Astrocyte (in vitro differentiated cells and primary cell): ENCODE measurements around the gene CHMP1A. TPM values are rescaled to one million over a fixed set of nuclear protein-coding genes. Genes with fewer than 3 reads are reported as not detected.
A peak's percentile ranks its signal among the peaks of the same experiment; 100 is the strongest.

Experiments used
- DNase-seq: peaks from one replicate; pipeline ENCODE4 v3.0.0-alpha.2; 2010; ENCODE audit warnings: low read depth
- FAIRE-seq: peaks from 2 replicates; lab custom pipeline; 2011; peaks lifted over from hg19 to GRCh38; lab: Jason Lieb, UNC
- H2AFZ ChIP-seq: 2 replicates; pipeline ENCODE4 v1.6.0; 2012; ENCODE audit warnings: low read depth, low read length, inconsistent platforms
- H3K27ac ChIP-seq: 2 replicates; pipeline ENCODE4 v1.5.1; 2011; ENCODE audit warnings: low read depth, low read length, inconsistent platforms
- H3K27me3 ChIP-seq: 2 replicates; pipeline ENCODE4 v1.6.0; 2011; ENCODE audit warnings: low read length, inconsistent platforms; ENCODE audit not compliant: insufficient read depth
- H3K36me3 ChIP-seq: 2 replicates; pipeline ENCODE4 v1.5.1; 2011; ENCODE audit warnings: low read length, inconsistent platforms; ENCODE audit not compliant: insufficient read depth
- H3K4me1 ChIP-seq: 2 replicates; pipeline ENCODE4 v1.5.1; 2011; ENCODE audit warnings: low read length, inconsistent platforms; ENCODE audit not compliant: insufficient read depth
- H3K4me2 ChIP-seq: 2 replicates; pipeline ENCODE4 v1.6.0; 2012; ENCODE audit warnings: low read length, inconsistent platforms
- H3K4me3 ChIP-seq: 2 replicates; pipeline ENCODE4 v1.5.1; 2011; ENCODE audit warnings: low read depth, mild to moderate bottlenecking, low read length, inconsistent platforms; ENCODE audit not compliant: insufficient read depth
- H3K79me2 ChIP-seq: 2 replicates; pipeline ENCODE4 v1.6.0; 2012; ENCODE audit warnings: mild to moderate bottlenecking, low read length, inconsistent platforms; ENCODE audit not compliant: insufficient read depth
- H3K9ac ChIP-seq: 2 replicates; pipeline ENCODE4 v1.6.0; 2012; ENCODE audit warnings: mild to moderate bottlenecking, low read length, inconsistent platforms
- H3K9me3 ChIP-seq: 2 replicates; pipeline ENCODE4 v1.5.1; 2012; ENCODE audit warnings: low read depth, mild to moderate bottlenecking, low read length, inconsistent platforms; ENCODE audit not compliant: insufficient read depth
- H4K20me1 ChIP-seq: 2 replicates; pipeline ENCODE4 v1.6.0; 2012; ENCODE audit warnings: low read length, inconsistent platforms; ENCODE audit not compliant: insufficient read depth
- H3K27ac Mint-ChIP-seq: one replicate; pipeline ENCODE4 v1.8.0; 2021; ENCODE audit warnings: mild to moderate bottlenecking, mixed read lengths; ENCODE audit not compliant: unreplicated experiment
- H3K27me3 Mint-ChIP-seq: one replicate; pipeline ENCODE4 v1.8.0; 2021; ENCODE audit warnings: low read depth, mixed read lengths; ENCODE audit not compliant: unreplicated experiment
- H3K36me3 Mint-ChIP-seq: one replicate; pipeline ENCODE4 v1.8.0; 2021; ENCODE audit warnings: low read depth, mixed read lengths; ENCODE audit not compliant: unreplicated experiment
- H3K4me1 Mint-ChIP-seq: one replicate; pipeline ENCODE4 v1.8.0; 2021; ENCODE audit warnings: low read depth, mixed read lengths; ENCODE audit not compliant: unreplicated experiment
- H3K4me3 Mint-ChIP-seq: one replicate; pipeline ENCODE4 v1.8.0; 2021; ENCODE audit warnings: mild to moderate bottlenecking, moderate library complexity, mixed read lengths; ENCODE audit not compliant: unreplicated experiment
- H3K9me3 Mint-ChIP-seq: one replicate; pipeline ENCODE4 v1.8.0; 2021; ENCODE audit warnings: mild to moderate bottlenecking, mixed read lengths; ENCODE audit not compliant: unreplicated experiment
- EZH2 ChIP-seq: IDR thresholded peaks from 2 replicates; pipeline ENCODE4 v1.6.1; 2012; ENCODE audit warnings: mild to moderate bottlenecking, low read length, inconsistent platforms; ENCODE audit not compliant: insufficient read depth
- total RNA-seq: library from RNA; stranded (reverse); gene quantifications from 2 replicates; pipeline ENCODE4 v1.2.1, GENCODE V29; 2021
- TF ChIP-seq, protein P1 (sequence below): IDR thresholded peaks from 2 replicates; pipeline ENCODE4 v1.5.1; 2011; ENCODE audit warnings: low read depth, mild to moderate bottlenecking, inconsistent platforms, low read length, moderate library complexity; ENCODE audit not compliant: insufficient read depth

Gene CHMP1A
- total RNA-seq, 1 donor from 2014 or later: 85.7 TPM

GRCh38 chr16:89686520-89687091, 29.1 kb upstream of the CHMP1A start, which contains the start of gene CDK10:
Gene CDK10, plus strand, starts transcription at chr16:89686689. Its CDS starts 22 bp downstream, at chr16:89686711.
- Mint-ChIP-seq H3K4me3 (peak within 1 kb of the TSS; percentile 94), H3K36me3 (peaks cover 21% of the 10 kb centered on the region), H3K27ac (peak within 1 kb of the TSS; percentile 85)

DNA sequence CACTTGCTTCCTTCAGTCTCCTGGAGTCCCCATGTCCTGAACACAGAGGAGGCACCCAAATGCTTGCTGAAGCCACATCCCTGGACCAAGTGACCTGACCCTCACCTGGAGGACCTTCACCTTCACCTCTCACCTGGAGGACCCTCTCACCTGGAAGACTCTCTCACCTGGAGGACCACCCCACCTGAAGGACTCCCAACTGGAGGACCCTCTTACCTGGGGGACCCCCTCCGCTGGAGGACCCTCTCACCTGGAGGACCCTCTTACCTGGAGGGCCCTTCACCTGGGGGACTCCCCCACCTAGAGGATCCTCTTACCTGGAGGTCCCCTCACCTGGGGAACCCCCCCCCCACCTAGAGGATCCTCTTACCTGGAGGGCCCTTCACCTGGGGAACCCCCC, 28.4 kb upstream of the CHMP1A start:
- peaks cover 3% of the 10 kb centered on the region for H3K9me3 ChIP-seq
- H3K9me3 Mint-ChIP-seq: peaks cover 15% of the 10 kb centered on the region
- H3K4me1 Mint-ChIP-seq: peaks cover 4% of the 10 kb centered on the region
- peak overlapping the region; percentile 99 for H3K4me2 ChIP-seq
- no peaks in the 10 kb centered on the region for H3K27me3 Mint-ChIP-seq
- H3K9ac ChIP-seq: no peak overlapping the region
- no peak overlapping the region for H3K27ac Mint-ChIP-seq
- H3K4me3 Mint-ChIP-seq: peak overlapping the region; percentile 68
- H4K20me1 ChIP-seq: peaks cover 14% of the 10 kb centered on the region
- no peak overlapping the region for H2AFZ ChIP-seq
- H3K36me3 Mint-ChIP-seq: peaks cover 24% of the 10 kb centered on the region
- peaks cover 10% of the 10 kb centered on the region for H3K4me1 ChIP-seq
- H3K27me3 ChIP-seq: no peaks in the 10 kb centered on the region
- no peak overlapping the region for H3K4me3 ChIP-seq
- H3K27ac ChIP-seq: no peak overlapping the region
- peaks cover 3% of the 10 kb centered on the region for H3K36me3 ChIP-seq
- DNase-seq (no peak), FAIRE-seq (no peak)
- peaks cover 25% of the 10 kb centered on the region for H3K79me2 ChIP-seq
- TF ChIP-seq, protein P1, sequence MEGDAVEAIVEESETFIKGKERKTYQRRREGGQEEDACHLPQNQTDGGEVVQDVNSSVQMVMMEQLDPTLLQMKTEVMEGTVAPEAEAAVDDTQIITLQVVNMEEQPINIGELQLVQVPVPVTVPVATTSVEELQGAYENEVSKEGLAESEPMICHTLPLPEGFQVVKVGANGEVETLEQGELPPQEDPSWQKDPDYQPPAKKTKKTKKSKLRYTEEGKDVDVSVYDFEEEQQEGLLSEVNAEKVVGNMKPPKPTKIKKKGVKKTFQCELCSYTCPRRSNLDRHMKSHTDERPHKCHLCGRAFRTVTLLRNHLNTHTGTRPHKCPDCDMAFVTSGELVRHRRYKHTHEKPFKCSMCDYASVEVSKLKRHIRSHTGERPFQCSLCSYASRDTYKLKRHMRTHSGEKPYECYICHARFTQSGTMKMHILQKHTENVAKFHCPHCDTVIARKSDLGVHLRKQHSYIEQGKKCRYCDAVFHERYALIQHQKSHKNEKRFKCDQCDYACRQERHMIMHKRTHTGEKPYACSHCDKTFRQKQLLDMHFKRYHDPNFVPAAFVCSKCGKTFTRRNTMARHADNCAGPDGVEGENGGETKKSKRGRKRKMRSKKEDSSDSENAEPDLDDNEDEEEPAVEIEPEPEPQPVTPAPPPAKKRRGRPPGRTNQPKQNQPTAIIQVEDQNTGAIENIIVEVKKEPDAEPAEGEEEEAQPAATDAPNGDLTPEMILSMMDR: no peak
- TF ChIP-seq EZH2: no peak

More at GRCh38 chr16:89686520-89687091, 29.1 kb upstream of the CHMP1A start, which contains the start of gene CDK10:
- H3K9ac ChIP-seq: peak within 1 kb of the TSS; percentile 87
- Mint-ChIP-seq H3K27me3 (no peaks in the 10 kb centered on the region), H3K4me1 (peaks cover 4% of the 10 kb centered on the region), H3K9me3 (peaks cover 15% of the 10 kb centered on the region)
- no peak for TF ChIP-seq EZH2
- TF ChIP-seq, protein P1: no peak
- H3K79me2 ChIP-seq: peaks cover 25% of the 10 kb centered on the region
- H3K4me3 ChIP-seq: peak within 1 kb of the TSS; percentile 78
- H3K36me3 ChIP-seq: peaks cover 5% of the 10 kb centered on the region
- peaks cover 10% of the 10 kb centered on the region for H3K4me1 ChIP-seq
- H4K20me1 ChIP-seq: peaks cover 14% of the 10 kb centered on the region
- peak; percentile 67 for DNase-seq
- H2AFZ ChIP-seq: peak within 1 kb of the TSS; percentile 85
- peaks cover 3% of the 10 kb centered on the region for H3K9me3 ChIP-seq
- H3K4me2 ChIP-seq: peak within 1 kb of the TSS; percentile 99
- FAIRE-seq: no peak
- peak within 1 kb of the TSS; percentile 81 for H3K27ac ChIP-seq
- H3K27me3 ChIP-seq: no peaks in the 10 kb centered on the region

DNA sequence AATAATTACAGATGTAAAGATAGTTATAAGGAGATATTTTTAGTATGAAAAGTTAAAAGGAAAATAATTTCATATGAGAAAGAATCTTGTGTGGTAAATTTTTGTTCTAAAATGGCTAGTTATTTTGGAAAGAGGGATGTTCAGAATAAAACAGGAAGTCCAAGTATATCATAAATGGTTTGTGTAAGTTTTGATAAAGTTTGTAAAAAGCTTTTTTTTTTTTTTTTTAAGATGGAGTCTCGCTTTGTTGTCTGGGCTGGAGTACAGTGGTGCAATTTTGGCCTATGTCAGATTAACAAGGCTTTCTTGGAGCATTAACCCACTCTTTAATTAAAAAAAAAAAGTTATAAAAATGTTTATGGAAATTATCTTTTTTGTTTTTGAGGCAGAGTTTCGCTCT, 20.8 kb upstream of the CHMP1A start:
- H3K9me3 ChIP-seq: peaks cover 7% of the 10 kb centered on the region
- Mint-ChIP-seq H3K27ac (no peak overlapping the region), H3K4me1 (no peaks in the 10 kb centered on the region), H3K27me3 (no peaks in the 10 kb centered on the region), H3K36me3 (peaks cover 26% of the 10 kb centered on the region), H3K9me3 (peaks cover 8% of the 10 kb centered on the region), H3K4me3 (no peak overlapping the region)
- H3K9ac ChIP-seq: no peak overlapping the region
- no peaks in the 10 kb centered on the region for H3K27me3 ChIP-seq
- H3K4me2 ChIP-seq: no peak overlapping the region
- H3K4me1 ChIP-seq: no peaks in the 10 kb centered on the region
- no peak overlapping the region for H2AFZ ChIP-seq
- FAIRE-seq: no peak
- H3K36me3 ChIP-seq: no peaks in the 10 kb centered on the region
- no peak for DNase-seq
- no peak for TF ChIP-seq EZH2
- TF ChIP-seq, protein P1: no peak
- H3K27ac ChIP-seq: no peak overlapping the region
- H3K79me2 ChIP-seq: no peaks in the 10 kb centered on the region
- H4K20me1 ChIP-seq: no peaks in the 10 kb centered on the region
- no peak overlapping the region for H3K4me3 ChIP-seq
